HCT116 (cell line): ENCODE results near the gene FSTL4. TPM values are rescaled to one million over a fixed set of nuclear protein-coding genes. Genes with fewer than 3 reads are reported as not detected.

Source experiments
- ATAC-seq: fragments of 200-7000 bp; cut with Tn5 transposase; 2 replicates; pipeline ENCODE4 v1.9.1; 2020; ENCODE audit warnings: mild to moderate bottlenecking, moderate library complexity
- BruUV-seq: library from RNA; stranded (reverse); fragments of 400-500 nt; replicated peaks from 2 replicates; lab custom pipeline; 2021; lab: Mats Ljungman, UMichigan
- CTCF ChIA-PET: fragments of 300-600 bp; sonication (Branson Sonifier 250); formaldehyde crosslinking; loops from one replicate; lab custom pipeline; 2021; ENCODE audit warnings: antibody characterized with exemption; lab: Charles Lee
- POLR2A ChIA-PET: fragments of 300-600, 350-600 bp; sonication (Branson Sonifier 250); formaldehyde crosslinking; loops from one replicate; lab custom pipeline; 2021; ENCODE audit warnings: antibody characterized with exemption; lab: Charles Lee
- RAD21 ChIA-PET, 2 experiments: fragments of 300-600 bp; sonication (Branson Sonifier 250); formaldehyde crosslinking; loops; one replicate each; lab custom pipeline; 2023; ENCODE audit warnings: low total read pairs in 2 of 2; ENCODE audit not compliant: uncharacterized antibody in 2 of 2, unreplicated experiment in 2 of 2, low non-redundant PET in 1 of 2; lab: Charles Lee
- DNase-seq: peaks from one replicate; pipeline ENCODE4 v3.0.0-alpha.2; 2010; ENCODE audit warnings: low read depth, low spot score
- H2AFZ ChIP-seq: fragments of 200-600 bp; shearing (Covaris generic), sonication (generic); 2 replicates; pipeline ENCODE4 v1.6.1; 2017; ENCODE audit warnings: low read depth, mixed run types, mixed read lengths, antibody characterized with exemption, low read length; ENCODE audit not compliant: poor library complexity, severe bottlenecking
- H3K27ac ChIP-seq: 2 replicates; pipeline ENCODE4 v1.5.1; 2012; ENCODE audit warnings: low read depth, low read length
- H3K27me3 ChIP-seq: fragments of 200-600 bp; sonication (generic); 2 replicates; pipeline ENCODE4 v1.6.1; 2016; ENCODE audit warnings: mixed run types, low read length, mixed read lengths; ENCODE audit not compliant: insufficient read depth
- H3K36me3 ChIP-seq, 2 experiments: fragments of 200-500 bp in 1 of 2; fragments of 200-600 bp in 1 of 2; sonication (Bioruptor generic) in 1 of 2; sonication (generic) in 1 of 2; 2 replicates each; pipeline versions ENCODE4 v1.5.1 to v1.6.1; 2014 to 2016; ENCODE audit warnings: low read length in 2 of 2, inconsistent platforms in 1 of 2, mixed read lengths in 1 of 2, mixed run types in 1 of 2; ENCODE audit not compliant: insufficient read depth in 2 of 2, control insufficient read depth in 1 of 2
- H3K4me1 ChIP-seq, 2 experiments: fragments of 200-600 bp in 1 of 2; sonication (generic) in 1 of 2; 2 replicates each; pipeline versions ENCODE4 v1.5.1 to v1.6.1; 2012 to 2017; ENCODE audit warnings: low read length in 2 of 2, inconsistent platforms in 1 of 2, mild to moderate bottlenecking in 1 of 2, mixed read lengths in 1 of 2, mixed run types in 1 of 2, moderate library complexity in 1 of 2; ENCODE audit not compliant: insufficient read depth in 2 of 2, control insufficient read depth in 1 of 2
- H3K4me2 ChIP-seq: fragments of 200-600 bp; sonication (generic); 2 replicates; pipeline ENCODE4 v1.6.1; 2017; ENCODE audit warnings: mixed run types, low read length, mixed read lengths
- H3K4me3 ChIP-seq, 2 experiments: fragments of 200-600 bp in 1 of 2; sonication (generic) in 1 of 2; replicated peaks in 1 of 2; 2 replicates each; pipeline ENCODE4 v1.5.1; 2011 to 2016; ENCODE audit warnings: low read length in 2 of 2, control low read depth in 1 of 2, low read depth in 1 of 2, mild to moderate bottlenecking in 1 of 2, mixed read lengths in 1 of 2, mixed run types in 1 of 2
- H3K79me2 ChIP-seq: fragments of 200-600 bp; sonication (generic); 2 replicates; pipeline ENCODE4 v1.6.1; 2017; ENCODE audit warnings: mild to moderate bottlenecking, mixed run types, low read length, moderate library complexity, mixed read lengths; ENCODE audit not compliant: insufficient read depth
- H3K9ac ChIP-seq: fragments of 200-600 bp; sonication (generic); 2 replicates; pipeline ENCODE4 v1.6.1; 2016; ENCODE audit warnings: low read length, mixed read lengths
- H3K9me2 ChIP-seq: fragments of 200-600 bp; sonication (generic), shearing (Covaris generic); 2 replicates; pipeline ENCODE4 v1.6.1; 2017; ENCODE audit warnings: mixed run types, mild to moderate bottlenecking, moderate library complexity; ENCODE audit not compliant: insufficient read depth
- H3K9me3 ChIP-seq, 2 experiments: fragments of 200-500 bp in 1 of 2; fragments of 200-600 bp in 1 of 2; sonication (Bioruptor generic) in 1 of 2; sonication (generic) in 1 of 2; 2 replicates each; pipeline ENCODE4 v1.6.1; 2014 to 2017; ENCODE audit warnings: low read length in 2 of 2, mixed read lengths in 2 of 2, inconsistent platforms in 1 of 2, low read depth in 1 of 2, mild to moderate bottlenecking in 1 of 2, mixed run types in 1 of 2, moderate library complexity in 1 of 2; ENCODE audit not compliant: control insufficient read depth in 1 of 2, insufficient read depth in 1 of 2
- H4K20me1 ChIP-seq: fragments of 200-600 bp; sonication (generic), shearing (Covaris generic); 2 replicates; pipeline ENCODE4 v1.6.1; 2017; ENCODE audit warnings: mixed run types, mild to moderate bottlenecking, moderate library complexity; ENCODE audit not compliant: insufficient read depth
- EZH2phosphoT487 ChIP-seq: fragments of 200-600 bp; IDR thresholded peaks from 2 replicates; pipeline ENCODE4 v1.6.1; 2018; ENCODE audit warnings: antibody characterized with exemption, borderline replicate concordance
- FOSL1 ChIP-seq: IDR thresholded peaks from 2 replicates; pipeline ENCODE4 v1.6.1; 2012; ENCODE audit warnings: low read depth
- JUND ChIP-seq: IDR thresholded peaks from 2 replicates; pipeline ENCODE4 v1.6.1; 2012
- POLR2A ChIP-seq: IDR thresholded peaks from 2 replicates; pipeline ENCODE4 v1.7.0; 2011; ENCODE audit warnings: borderline replicate concordance; ENCODE audit not compliant: insufficient read depth, insufficient read length; ENCODE audit errors: extremely low read depth
- POLR2AphosphoS5 ChIP-seq: IDR thresholded peaks from 2 replicates; pipeline ENCODE4 v1.6.1; 2011; ENCODE audit warnings: mild to moderate bottlenecking, low read depth, low read length, moderate library complexity
- RAD21 ChIP-seq: IDR thresholded peaks from 2 replicates; pipeline ENCODE4 v1.6.1; 2012; ENCODE audit warnings: low read depth, mild to moderate bottlenecking
- SIN3A ChIP-seq: IDR thresholded peaks from 2 replicates; pipeline ENCODE4 v1.6.1; 2012; ENCODE audit warnings: low read depth
- YY1 ChIP-seq: IDR thresholded peaks from 2 replicates; pipeline ENCODE4 v1.6.1; 2011; ENCODE audit warnings: low read length, low read depth, moderate library complexity, mild to moderate bottlenecking; ENCODE audit not compliant: insufficient replicate concordance; ENCODE audit errors: extremely low read depth
- ZFX ChIP-seq: fragments of 450-650 bp; IDR thresholded peaks from 2 replicates; pipeline ENCODE4 v1.6.1; 2017
- ZNF274 ChIP-seq: fragments of 200-500 bp; sonication (Bioruptor generic); IDR thresholded peaks from 2 replicates; pipeline ENCODE4 v1.6.1; 2014; ENCODE audit warnings: mild to moderate bottlenecking, low read depth, low read length, inconsistent platforms
- intact Hi-C: fragments of 100-400 bp; cut with micrococcal nuclease; formaldehyde crosslinking; loops from 2 replicates; pipeline ENCODE4 v1.10.0; 2022
- total RNA-seq: library from RNA; stranded (reverse); gene quantifications from one replicate; pipeline ENCODE4 v1.2.1, GENCODE V29; 2021; ENCODE audit not compliant: unreplicated experiment
- TF ChIP-seq, protein P1 (sequence below): IDR thresholded peaks from 2 replicates; pipeline ENCODE4 v1.6.1; 2012
- TF ChIP-seq, protein P2 (sequence below): IDR thresholded peaks from 2 replicates; pipeline ENCODE4 v1.6.1; 2012

FSTL4 gene
- total RNA-seq, 1 experiment from 2014 or later: 0.37 TPM

DNA sequence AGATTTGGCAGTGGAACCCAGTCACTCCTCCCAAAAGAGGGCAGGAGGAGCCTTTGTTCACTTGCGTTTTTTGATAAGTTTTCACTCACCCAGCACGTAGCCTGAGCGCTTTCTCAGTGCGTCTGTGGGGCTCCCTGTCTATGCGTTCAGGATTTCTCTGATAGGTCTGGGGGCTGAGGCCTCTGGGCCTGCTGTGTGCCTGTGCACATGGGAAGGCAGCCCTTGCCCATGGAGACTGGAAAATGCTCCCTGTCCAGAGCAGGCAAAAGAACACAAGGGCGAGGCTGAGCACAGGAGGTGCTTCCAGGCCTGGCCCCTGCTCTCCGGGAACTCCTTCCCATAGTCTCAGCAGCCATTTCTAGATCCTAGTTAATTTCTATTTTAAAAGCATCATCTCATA is 249.9 kb downstream of the FSTL4 start (continued):
- TF ChIP-seq YY1: no peak
- TF ChIP-seq, all 23 proteins: peak for 0

DNA sequence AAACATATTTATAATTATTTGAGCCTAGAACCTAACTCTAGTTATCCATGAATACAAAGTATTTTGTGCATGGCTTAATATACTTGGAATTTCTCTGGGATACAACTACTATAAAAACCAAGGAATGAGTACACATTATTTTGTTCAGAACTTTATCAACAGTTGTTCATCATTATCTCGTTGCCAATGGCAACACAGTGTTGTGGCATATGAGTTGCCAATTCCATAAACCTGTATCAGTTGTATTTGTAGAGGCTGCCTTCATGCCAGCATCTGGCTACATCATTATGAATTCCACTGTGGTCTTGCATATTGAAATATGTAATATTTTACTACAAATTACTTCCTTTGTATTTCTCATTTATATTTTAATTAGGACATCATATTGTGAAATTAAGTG is 250.4 kb downstream of the FSTL4 start:
- CTCF ChIA-PET: no interaction called here
- Histone ChIP-seq H3K4me2 (no peak overlapping the region), H3K4me3 (no peak overlapping the region), H3K27ac (no peak overlapping the region), H3K9me3 (no peaks in the 10 kb centered on the region), H3K9me2 (no peaks in the 10 kb centered on the region)
- DNase-seq: no peak
- TF ChIP-seq ZNF274 (no peak), EZH2phosphoT487 (no peak), FOSL1 (no peak), RAD21 (no peak), YY1 (no peak), POLR2A (no peak), JUND (no peak), POLR2AphosphoS5 (no peak), ZFX (no peak), SIN3A (no peak)
- TF ChIP-seq, protein P1, sequence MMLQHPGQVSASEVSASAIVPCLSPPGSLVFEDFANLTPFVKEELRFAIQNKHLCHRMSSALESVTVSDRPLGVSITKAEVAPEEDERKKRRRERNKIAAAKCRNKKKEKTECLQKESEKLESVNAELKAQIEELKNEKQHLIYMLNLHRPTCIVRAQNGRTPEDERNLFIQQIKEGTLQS: no peak
- TF ChIP-seq, protein P2, sequence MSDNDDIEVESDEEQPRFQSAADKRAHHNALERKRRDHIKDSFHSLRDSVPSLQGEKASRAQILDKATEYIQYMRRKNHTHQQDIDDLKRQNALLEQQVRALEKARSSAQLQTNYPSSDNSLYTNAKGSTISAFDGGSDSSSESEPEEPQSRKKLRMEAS: no peak
- TF ChIP-seq, all 23 proteins: peak for 0
- ATAC-seq: no peak
- H4K20me1 ChIP-seq: no peaks in the 10 kb centered on the region
- H3K36me3 ChIP-seq: no peaks in the 10 kb centered on the region
- no peak overlapping the region for H3K9ac ChIP-seq
- H3K27me3 ChIP-seq: no peaks in the 10 kb centered on the region
- no peak overlapping the region for H2AFZ ChIP-seq
- BruUV-seq: no TSS peak
- ChIA-PET RAD21 (no interaction called here), POLR2A (no interaction called here)
- no peaks in the 10 kb centered on the region for H3K79me2 ChIP-seq
- intact Hi-C loops: no loop called here
- H3K4me1 ChIP-seq: no peaks in the 10 kb centered on the region
